ENCODE data around the gene LIPT2.

- TF ChIP-seq EZH2 (IDR thresholded peaks at IDR 0.05) = no peak
- peak; percentile 51; the same call in 1 of the 2 replicates for TF ChIP-seq POLR2AphosphoS5 (IDR thresholded peaks at IDR 0.05; ENCODE audit: borderline replicate concordance, low read depth, low read length)
These were observed 47.0 kb downstream of the LIPT2 start for GRCh38 chr11:74446532-74446938.
